Measurements from ENCODE around the gene TYW3.

TYW3 gene

GRCh38 chr1:74771913-74772515 is 39.1 kb downstream of the TYW3 start:
- DNase-seq (ENCODE audit: low read depth), result peak; percentile 57
- TF ChIP-seq CTCF (conservative IDR thresholded peaks at IDR 0.05; ENCODE audit: control insufficient read depth, insufficient read depth, low read depth, low read length), result peak; percentile 85
- H3K4me3 ChIP-seq (ENCODE audit: control insufficient read depth, low read depth, low read length), result no peak overlapping the region

- DNase-seq (ENCODE audit: low read depth), result peak; percentile 11
- no peak overlapping the region for H3K4me3 ChIP-seq (ENCODE audit: control insufficient read depth, low read depth, low read length)
- TF ChIP-seq CTCF (conservative IDR thresholded peaks at IDR 0.05; ENCODE audit: control insufficient read depth, insufficient read depth, low read depth, low read length), result no peak
These were observed 40.0 kb downstream of the TYW3 start for GRCh38 chr1:74772945-74773344.

GRCh38 chr1:74773582-74773981 is 40.6 kb downstream of the TYW3 start:
- DNase-seq (ENCODE audit: low read depth), result no peak
- no peak overlapping the region for H3K4me3 ChIP-seq (ENCODE audit: control insufficient read depth, low read depth, low read length)
- TF ChIP-seq CTCF (conservative IDR thresholded peaks at IDR 0.05; ENCODE audit: control insufficient read depth, insufficient read depth, low read depth, low read length), result no peak

GRCh38 chr1:74775735-74776134 is 42.8 kb downstream of the TYW3 start:
- DNase-seq (ENCODE audit: low read depth), result no peak
- TF ChIP-seq CTCF (conservative IDR thresholded peaks at IDR 0.05; ENCODE audit: control insufficient read depth, insufficient read depth, low read depth, low read length), result no peak
- no peak overlapping the region for H3K4me3 ChIP-seq (ENCODE audit: control insufficient read depth, low read depth, low read length)

GRCh38 chr1:74777525-74777924 is 44.6 kb downstream of the TYW3 start:
- DNase-seq (ENCODE audit: low read depth), result no peak
- TF ChIP-seq CTCF (conservative IDR thresholded peaks at IDR 0.05; ENCODE audit: control insufficient read depth, insufficient read depth, low read depth, low read length), result no peak
- no peak overlapping the region for H3K4me3 ChIP-seq (ENCODE audit: control insufficient read depth, low read depth, low read length)

- DNase-seq (ENCODE audit: low read depth), result no peak
- H3K4me3 ChIP-seq (ENCODE audit: control insufficient read depth, low read depth, low read length), result no peak overlapping the region
- no peak for TF ChIP-seq CTCF (conservative IDR thresholded peaks at IDR 0.05; ENCODE audit: control insufficient read depth, insufficient read depth, low read depth, low read length)
These were observed 46.8 kb downstream of the TYW3 start for GRCh38 chr1:74779750-74780149.

- no peak for DNase-seq (ENCODE audit: low read depth)
- H3K4me3 ChIP-seq (ENCODE audit: control insufficient read depth, low read depth, low read length), result no peak overlapping the region
- TF ChIP-seq CTCF (conservative IDR thresholded peaks at IDR 0.05; ENCODE audit: control insufficient read depth, insufficient read depth, low read depth, low read length), result no peak
These were observed 47.6 kb downstream of the TYW3 start for GRCh38 chr1:74780594-74780993.
